ENCODE measurements around the gene C19orf33. TPM values are rescaled to one million over a fixed set of nuclear protein-coding genes. Genes with fewer than 3 reads are reported as not detected.

Gene C19orf33
- total RNA-seq, 1 donor from 2014 or later, result 0.58 TPM

DNA sequence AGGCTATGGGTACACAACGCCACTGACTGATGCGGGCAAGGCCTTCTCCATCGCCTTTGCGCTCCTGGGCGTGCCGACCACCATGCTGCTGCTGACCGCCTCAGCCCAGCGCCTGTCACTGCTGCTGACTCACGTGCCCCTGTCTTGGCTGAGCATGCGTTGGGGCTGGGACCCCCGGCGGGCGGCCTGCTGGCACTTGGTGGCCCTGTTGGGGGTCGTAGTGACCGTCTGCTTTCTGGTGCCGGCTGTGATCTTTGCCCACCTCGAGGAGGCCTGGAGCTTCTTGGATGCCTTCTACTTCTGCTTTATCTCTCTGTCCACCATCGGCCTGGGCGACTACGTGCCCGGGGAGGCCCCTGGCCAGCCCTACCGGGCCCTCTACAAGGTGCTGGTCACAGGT is 22.5 kb downstream of the C19orf33 start:
- no peak for ATAC-seq (ENCODE audit: low read depth)
- TF ChIP-seq, protein P1, sequence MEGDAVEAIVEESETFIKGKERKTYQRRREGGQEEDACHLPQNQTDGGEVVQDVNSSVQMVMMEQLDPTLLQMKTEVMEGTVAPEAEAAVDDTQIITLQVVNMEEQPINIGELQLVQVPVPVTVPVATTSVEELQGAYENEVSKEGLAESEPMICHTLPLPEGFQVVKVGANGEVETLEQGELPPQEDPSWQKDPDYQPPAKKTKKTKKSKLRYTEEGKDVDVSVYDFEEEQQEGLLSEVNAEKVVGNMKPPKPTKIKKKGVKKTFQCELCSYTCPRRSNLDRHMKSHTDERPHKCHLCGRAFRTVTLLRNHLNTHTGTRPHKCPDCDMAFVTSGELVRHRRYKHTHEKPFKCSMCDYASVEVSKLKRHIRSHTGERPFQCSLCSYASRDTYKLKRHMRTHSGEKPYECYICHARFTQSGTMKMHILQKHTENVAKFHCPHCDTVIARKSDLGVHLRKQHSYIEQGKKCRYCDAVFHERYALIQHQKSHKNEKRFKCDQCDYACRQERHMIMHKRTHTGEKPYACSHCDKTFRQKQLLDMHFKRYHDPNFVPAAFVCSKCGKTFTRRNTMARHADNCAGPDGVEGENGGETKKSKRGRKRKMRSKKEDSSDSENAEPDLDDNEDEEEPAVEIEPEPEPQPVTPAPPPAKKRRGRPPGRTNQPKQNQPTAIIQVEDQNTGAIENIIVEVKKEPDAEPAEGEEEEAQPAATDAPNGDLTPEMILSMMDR (IDR thresholded peaks at IDR 0.05), result no peak
- H3K4me1 Mint-ChIP-seq, result peaks cover under 1% of the 10 kb centered on the region
- POLR2A ChIA-PET, result no interaction called here
- no peak overlapping the region for H3K27ac Mint-ChIP-seq
- DNase-seq, result no peak
- H3K4me3 Mint-ChIP-seq, result no peak overlapping the region
- no peaks in the 10 kb centered on the region for H3K9me3 Mint-ChIP-seq
- no peaks in the 10 kb centered on the region for H3K27me3 Mint-ChIP-seq
- intact Hi-C loops (cut with micrococcal nuclease), result no loop called here
- H3K36me3 Mint-ChIP-seq (ENCODE audit: low read depth), result peaks cover 22% of the 10 kb centered on the region
- CTCF ChIA-PET, result no interaction called here

DNA sequence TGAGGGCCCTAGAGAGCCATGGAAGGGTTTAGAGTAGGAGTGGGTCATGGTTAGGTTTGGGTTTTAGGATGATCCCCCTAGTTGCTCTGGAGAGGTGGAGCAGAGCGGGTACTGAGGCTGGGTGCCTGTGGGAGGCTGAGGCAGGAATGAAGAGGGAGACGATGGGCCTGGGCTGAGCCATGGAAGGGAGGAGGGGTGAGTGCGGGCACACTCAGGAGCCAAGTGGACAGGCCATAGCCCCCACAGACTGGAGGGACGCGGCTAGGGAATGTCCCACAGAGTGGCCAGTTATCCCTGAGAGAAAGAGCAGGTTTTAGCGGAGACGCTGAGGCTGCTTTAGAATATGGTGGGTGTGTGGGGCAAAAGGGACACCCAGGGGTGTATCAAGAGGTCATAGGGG is 25.6 kb downstream of the C19orf33 start:
- intact Hi-C loops (cut with micrococcal nuclease), result no loop called here
- CTCF ChIA-PET, result interaction anchor here (0.6 kb wide), 2 partner anchors 12 to 300 kb away, joined by 3 read pairs; no protein-coding TSS in a partner anchor
- DNase-seq (no peak), ATAC-seq (ENCODE audit: low read depth) (no peak)
- POLR2A ChIA-PET, result interaction anchor here (0.7 kb wide), 1 partner anchor 63 kb away, joined by 5 read pairs; no protein-coding TSS in a partner anchor
- Mint-ChIP-seq H3K4me1 (no peaks in the 10 kb centered on the region), H3K27ac (no peak overlapping the region), H3K9me3 (no peaks in the 10 kb centered on the region), H3K4me3 (no peak overlapping the region), H3K27me3 (no peaks in the 10 kb centered on the region), H3K36me3 (ENCODE audit: low read depth) (peaks cover 20% of the 10 kb centered on the region)
- TF ChIP-seq, protein P1 (IDR thresholded peaks at IDR 0.05), result no peak

DNA sequence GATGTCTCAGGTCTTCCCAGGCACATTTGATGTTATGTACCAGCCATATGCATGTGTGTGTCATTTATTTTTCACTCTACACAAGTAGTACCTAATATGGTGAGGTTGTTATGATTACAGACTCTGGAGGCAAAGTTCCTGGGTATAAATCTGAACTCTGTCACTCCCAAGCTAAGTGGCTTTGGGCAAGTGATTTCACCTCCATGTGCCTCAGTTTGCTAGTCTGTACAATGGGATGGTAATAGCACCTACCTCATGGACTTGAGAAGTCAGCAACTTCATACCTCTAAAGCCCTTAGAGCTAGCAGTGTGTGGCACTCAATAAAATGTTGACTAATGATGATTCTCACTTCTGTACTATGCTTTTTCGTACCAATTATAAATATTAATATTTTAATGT is 27.7 kb downstream of the C19orf33 start:
- Mint-ChIP-seq H3K27me3 (no peaks in the 10 kb centered on the region), H3K4me1 (peaks cover under 1% of the 10 kb centered on the region), H3K36me3 (ENCODE audit: low read depth) (peaks cover 22% of the 10 kb centered on the region), H3K9me3 (no peaks in the 10 kb centered on the region), H3K27ac (no peak overlapping the region), H3K4me3 (no peak overlapping the region)
- POLR2A ChIA-PET, result no interaction called here
- DNase-seq (no peak), ATAC-seq (ENCODE audit: low read depth) (no peak)
- TF ChIP-seq, protein P1 (IDR thresholded peaks at IDR 0.05), result no peak
- intact Hi-C loops (cut with micrococcal nuclease), result no loop called here
- CTCF ChIA-PET, result interaction anchor here (0.7 to 1.7 kb wide), 4 partner anchors 13 to 429 kb away, joined by 3 to 6 read pairs (median 4); partner anchors contain the start of gene PSMD8

DNA sequence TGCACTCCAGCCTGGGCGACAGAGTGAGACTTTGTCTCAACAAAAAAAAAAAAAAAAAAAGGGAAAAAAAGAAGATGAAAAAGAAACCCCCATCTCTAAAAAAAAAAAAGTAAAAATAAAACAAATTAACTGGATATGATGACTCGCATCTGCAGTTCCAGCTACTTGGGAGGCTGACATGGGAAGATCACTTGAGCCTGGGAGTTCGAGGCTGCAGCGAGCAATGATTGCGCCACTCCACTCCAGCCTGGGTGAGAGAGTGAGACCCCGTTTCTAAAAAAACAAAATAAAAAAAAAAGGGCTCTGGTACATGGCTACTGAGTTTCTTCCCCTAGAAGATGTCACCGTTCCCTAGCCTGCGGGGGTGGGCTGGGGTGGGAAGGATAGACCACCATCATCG is 29.2 kb downstream of the C19orf33 start:
- Mint-ChIP-seq H3K9me3 (no peaks in the 10 kb centered on the region), H3K4me3 (no peak overlapping the region), H3K27me3 (no peaks in the 10 kb centered on the region), H3K36me3 (ENCODE audit: low read depth) (peaks cover 13% of the 10 kb centered on the region), H3K27ac (no peak overlapping the region), H3K4me1 (peaks cover 8% of the 10 kb centered on the region)
- TF ChIP-seq, protein P1 (IDR thresholded peaks at IDR 0.05), result no peak
- intact Hi-C loops (cut with micrococcal nuclease), result no loop called here
- DNase-seq (no peak), ATAC-seq (ENCODE audit: low read depth) (no peak)
- POLR2A ChIA-PET, result interaction anchor here (0.6 kb wide), 3 partner anchors 77 to 434 kb away, joined by 3 read pairs; partner anchors contain the start of gene PPP1R14A
- CTCF ChIA-PET, result interaction anchor here (0.6 to 1.7 kb wide), 3 partner anchors 15 to 113 kb away, joined by 3 to 5 read pairs (median 3); no protein-coding TSS in a partner anchor

DNA sequence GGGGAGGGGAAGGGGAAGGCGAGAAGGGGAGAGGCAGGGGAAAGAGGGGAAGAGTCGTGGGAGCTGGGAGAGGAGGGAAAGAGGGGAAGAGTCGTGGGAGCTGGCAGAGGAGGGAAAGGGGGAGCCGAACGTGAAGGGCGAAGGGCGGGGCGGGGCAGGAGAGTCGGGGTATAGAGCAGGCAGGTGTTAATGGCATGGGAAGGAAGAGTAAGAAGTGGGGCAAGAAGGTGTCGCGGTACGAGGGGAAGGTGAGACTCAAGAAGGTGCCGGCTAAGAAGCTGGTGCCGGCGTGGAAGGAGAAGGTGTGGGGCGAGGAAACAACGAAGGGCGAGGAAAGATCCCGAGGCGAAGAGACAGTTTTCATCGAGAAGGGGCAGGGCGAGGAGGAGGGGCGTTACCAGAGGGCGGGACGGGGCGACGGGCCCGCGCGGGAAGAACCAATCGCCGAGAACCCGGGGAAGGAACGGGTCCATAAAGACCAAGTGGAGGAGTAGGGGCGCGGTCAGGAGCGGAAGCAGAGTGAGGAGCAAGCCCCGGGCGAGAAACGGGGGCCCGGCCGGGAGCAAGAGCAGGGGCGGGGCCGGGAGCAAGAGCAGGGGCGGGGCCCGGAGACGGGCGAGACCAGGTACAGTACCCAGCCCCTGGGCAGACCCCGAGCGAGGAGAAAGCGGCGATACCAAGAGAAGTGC is 32.0 kb downstream of the C19orf33 start:
- Mint-ChIP-seq H3K27ac (peak overlapping the region; percentile 97), H3K4me1 (peaks cover 8% of the 10 kb centered on the region), H3K27me3 (no peaks in the 10 kb centered on the region), H3K4me3 (peak overlapping the region; percentile 91), H3K9me3 (no peaks in the 10 kb centered on the region), H3K36me3 (ENCODE audit: low read depth) (peaks cover 17% of the 10 kb centered on the region)
- ChIA-PET CTCF (interaction anchor here (0.7 to 3.4 kb wide), 10 partner anchors 38 to 542 kb away, joined by 3 to 16 read pairs (median 7); partner anchors contain the start of genes EIF3K, GGN, PSMD8 and RINL), POLR2A (interaction anchor here (0.7 to 2.8 kb wide), 14 partner anchors 26 to 1068 kb away, joined by 3 to 82 read pairs (median 7); partner anchors contain the start of genes FAM98C, GGN, PSMD8 and SPINT2)
- intact Hi-C loops (cut with micrococcal nuclease), result loop anchor here (1.0 to 5.0 kb wide), 15 partner anchors 20 to 594 kb away; partner anchors contain the start of genes EIF3K, FAM98C, GGN and MRPS12
- ATAC-seq (ENCODE audit: low read depth) (peak; percentile 64), DNase-seq (peak; percentile 91)
- TF ChIP-seq, protein P1 (IDR thresholded peaks at IDR 0.05), result no peak
